HL-60 (cell line): ENCODE results near the gene ADAM17.

Source experiments
- CTCF ChIP-seq: IDR thresholded peaks from one replicate; pipeline ENCODE4 v1.5.1; 2011; ENCODE audit warnings: low read length, control low read depth, inconsistent platforms; ENCODE audit not compliant: insufficient read depth
- GABPA ChIP-seq: IDR thresholded peaks from 2 replicates; pipeline ENCODE4 v1.6.1; 2012; ENCODE audit warnings: low read depth

- no peak for TF ChIP-seq CTCF
- TF ChIP-seq GABPA: no peak
Observed at GRCh38 chr2:9473308-9473984, 82.2 kb downstream of the ADAM17 start.
